ENCODE measurements around the gene METAP1D. TPM values are rescaled to one million over a fixed set of nuclear protein-coding genes. Genes with fewer than 3 reads are reported as not detected.
A peak's percentile ranks its signal among the peaks of the same experiment; 100 is the strongest.

METAP1D gene
- total RNA-seq, 1 experiment from 2014 or later = 10.4 TPM

- Mint-ChIP-seq H3K9me3 (ENCODE audit: unreplicated experiment) (no peaks in the 10 kb centered on the region), H3K36me3 (ENCODE audit: insufficient read depth, unreplicated experiment) (peaks cover 16% of the 10 kb centered on the region), H3K4me1 (ENCODE audit: low read depth, unreplicated experiment) (peaks cover 7% of the 10 kb centered on the region), H3K27ac (ENCODE audit: unreplicated experiment) (no peak overlapping the region), H3K27me3 (ENCODE audit: insufficient read depth, unreplicated experiment) (peaks cover 3% of the 10 kb centered on the region), H3K4me3 (ENCODE audit: unreplicated experiment) (no peak overlapping the region)
- H3K9me3 ChIP-seq = no peaks in the 10 kb centered on the region
- no peak for TF ChIP-seq CTCF (IDR thresholded peaks at IDR 0.05; ENCODE audit: insufficient read depth in 1 of 2, low read depth in 1 of 2, low read length in 1 of 2, severe bottlenecking in 1 of 2, unreplicated experiment in 1 of 2)
- CTCF ChIA-PET = interaction anchor here (1.4 to 2.2 kb wide), 2 partner anchors 21 to 402 kb away, joined by 4 read pairs; no protein-coding TSS in a partner anchor
- no peak overlapping the region for H3K4me3 ChIP-seq (ENCODE audit: low read depth, low read length)
- peaks cover 4% of the 10 kb centered on the region; the same call in 1 of the 2 replicates for H3K4me1 ChIP-seq
- BruUV-seq (replicated peaks) = no TSS peak
- H3K27me3 ChIP-seq (replicated peaks; ENCODE audit: control insufficient read depth, insufficient read depth, low read length) = no peaks in the 10 kb centered on the region
- H3K36me3 ChIP-seq (ENCODE audit: control insufficient read depth, insufficient read depth, low read length) = no peaks in the 10 kb centered on the region
- intact Hi-C loops (cut with micrococcal nuclease; ENCODE audit: unreplicated experiment) = no loop called here
- DNase-seq = peak in 1 of 2 experiments; percentile 32
- POLR2A ChIA-PET = no interaction called here
These were observed 106.6 kb downstream of the METAP1D start for GRCh38 chr2:172106108-172106961.

GRCh38 chr2:172107690-172108586 lies 108.2 kb downstream of the METAP1D start:
- ChIA-PET POLR2A (no interaction called here), CTCF (no interaction called here)
- Histone ChIP-seq H3K36me3 (ENCODE audit: control insufficient read depth, insufficient read depth, low read length) (no peaks in the 10 kb centered on the region), H3K27me3 (replicated peaks; ENCODE audit: control insufficient read depth, insufficient read depth, low read length) (no peaks in the 10 kb centered on the region), H3K4me1 (peaks cover 4% of the 10 kb centered on the region; the same call in 1 of the 2 replicates), H3K9me3 (no peaks in the 10 kb centered on the region), H3K4me3 (ENCODE audit: low read depth, low read length) (no peak overlapping the region)
- no peak for DNase-seq
- no TSS peak for BruUV-seq (replicated peaks)
- Mint-ChIP-seq H3K4me3 (ENCODE audit: unreplicated experiment) (no peak overlapping the region), H3K36me3 (ENCODE audit: insufficient read depth, unreplicated experiment) (peaks cover 6% of the 10 kb centered on the region), H3K27me3 (ENCODE audit: insufficient read depth, unreplicated experiment) (peaks cover 3% of the 10 kb centered on the region), H3K9me3 (ENCODE audit: unreplicated experiment) (no peaks in the 10 kb centered on the region), H3K4me1 (ENCODE audit: low read depth, unreplicated experiment) (peaks cover 7% of the 10 kb centered on the region), H3K27ac (ENCODE audit: unreplicated experiment) (no peak overlapping the region)
- no peak for TF ChIP-seq CTCF (IDR thresholded peaks at IDR 0.05; ENCODE audit: insufficient read depth in 1 of 2, low read depth in 1 of 2, low read length in 1 of 2, severe bottlenecking in 1 of 2, unreplicated experiment in 1 of 2)
- intact Hi-C loops (cut with micrococcal nuclease; ENCODE audit: unreplicated experiment) = no loop called here

- Histone ChIP-seq H3K9me3 (no peaks in the 10 kb centered on the region), H3K4me1 (peaks cover 2% of the 10 kb centered on the region; the same call in 1 of the 2 replicates), H3K4me3 (ENCODE audit: low read depth, low read length) (no peak overlapping the region), H3K36me3 (ENCODE audit: control insufficient read depth, insufficient read depth, low read length) (no peaks in the 10 kb centered on the region), H3K27me3 (replicated peaks; ENCODE audit: control insufficient read depth, insufficient read depth, low read length) (no peaks in the 10 kb centered on the region)
- intact Hi-C loops (cut with micrococcal nuclease; ENCODE audit: unreplicated experiment) = no loop called here
- no peak for TF ChIP-seq CTCF (IDR thresholded peaks at IDR 0.05; ENCODE audit: insufficient read depth in 1 of 2, low read depth in 1 of 2, low read length in 1 of 2, severe bottlenecking in 1 of 2, unreplicated experiment in 1 of 2)
- Mint-ChIP-seq H3K9me3 (ENCODE audit: unreplicated experiment) (no peaks in the 10 kb centered on the region), H3K27ac (ENCODE audit: unreplicated experiment) (no peak overlapping the region), H3K4me1 (ENCODE audit: low read depth, unreplicated experiment) (peaks cover 5% of the 10 kb centered on the region), H3K36me3 (ENCODE audit: insufficient read depth, unreplicated experiment) (peaks cover 5% of the 10 kb centered on the region), H3K4me3 (ENCODE audit: unreplicated experiment) (no peak overlapping the region), H3K27me3 (ENCODE audit: insufficient read depth, unreplicated experiment) (peaks cover 3% of the 10 kb centered on the region)
- DNase-seq = no peak
- ChIA-PET CTCF (no interaction called here), POLR2A (no interaction called here)
- BruUV-seq (replicated peaks) = no TSS peak
These were observed 108.8 kb downstream of the METAP1D start for GRCh38 chr2:172108587-172108930.
